Ishikawa (cell line): ENCODE data around the gene AFM.

Experiments used
- CREB1 ChIP-seq: IDR thresholded peaks from 2 replicates; pipeline ENCODE4 v1.6.1; 2012; ENCODE audit warnings: low read depth
- EGR1 ChIP-seq: IDR thresholded peaks from 2 replicates; pipeline ENCODE4 v1.6.1; 2012
- EP300 ChIP-seq: IDR thresholded peaks from 2 replicates; pipeline ENCODE4 v1.6.1; 2012; ENCODE audit warnings: borderline replicate concordance
- RAD21 ChIP-seq: IDR thresholded peaks from 2 replicates; pipeline ENCODE4 v1.6.1; 2012; ENCODE audit warnings: low read depth
- TAF1 ChIP-seq: IDR thresholded peaks from 2 replicates; pipeline ENCODE4 v1.6.1; 2012; ENCODE audit warnings: low read depth, mild to moderate bottlenecking
- TF ChIP-seq, protein P1 (sequence below): IDR thresholded peaks from 2 replicates; pipeline ENCODE4 v1.6.1; 2012
- TF ChIP-seq, protein P2 (sequence below): IDR thresholded peaks from 2 replicates; pipeline ENCODE4 v1.6.1; 2012; ENCODE audit warnings: low read depth, mild to moderate bottlenecking

DNA sequence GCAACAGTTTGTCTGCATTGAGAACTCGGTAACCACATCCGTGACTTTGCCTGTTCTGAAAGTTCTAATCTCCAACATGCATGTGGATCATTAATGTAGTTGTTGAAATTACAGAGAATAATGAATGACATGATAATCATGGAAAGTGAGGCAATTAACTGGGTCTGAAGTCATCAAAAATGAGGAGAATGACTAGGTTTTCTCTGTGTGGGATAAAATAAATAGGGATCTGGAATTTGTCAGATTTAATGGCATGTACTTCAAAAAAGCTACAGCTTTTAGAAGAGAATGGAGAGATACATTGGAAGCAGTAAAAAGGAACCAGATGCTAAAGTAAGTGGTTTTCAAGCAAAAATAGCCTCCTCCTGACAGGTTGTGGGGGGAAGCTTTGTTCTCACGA lies 59.3 kb downstream of the AFM start:
- TF ChIP-seq EGR1 (no peak), RAD21 (no peak), TAF1 (no peak), CREB1 (no peak), EP300 (no peak)
- TF ChIP-seq, protein P1, sequence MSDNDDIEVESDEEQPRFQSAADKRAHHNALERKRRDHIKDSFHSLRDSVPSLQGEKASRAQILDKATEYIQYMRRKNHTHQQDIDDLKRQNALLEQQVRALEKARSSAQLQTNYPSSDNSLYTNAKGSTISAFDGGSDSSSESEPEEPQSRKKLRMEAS: no peak
- TF ChIP-seq, protein P2, sequence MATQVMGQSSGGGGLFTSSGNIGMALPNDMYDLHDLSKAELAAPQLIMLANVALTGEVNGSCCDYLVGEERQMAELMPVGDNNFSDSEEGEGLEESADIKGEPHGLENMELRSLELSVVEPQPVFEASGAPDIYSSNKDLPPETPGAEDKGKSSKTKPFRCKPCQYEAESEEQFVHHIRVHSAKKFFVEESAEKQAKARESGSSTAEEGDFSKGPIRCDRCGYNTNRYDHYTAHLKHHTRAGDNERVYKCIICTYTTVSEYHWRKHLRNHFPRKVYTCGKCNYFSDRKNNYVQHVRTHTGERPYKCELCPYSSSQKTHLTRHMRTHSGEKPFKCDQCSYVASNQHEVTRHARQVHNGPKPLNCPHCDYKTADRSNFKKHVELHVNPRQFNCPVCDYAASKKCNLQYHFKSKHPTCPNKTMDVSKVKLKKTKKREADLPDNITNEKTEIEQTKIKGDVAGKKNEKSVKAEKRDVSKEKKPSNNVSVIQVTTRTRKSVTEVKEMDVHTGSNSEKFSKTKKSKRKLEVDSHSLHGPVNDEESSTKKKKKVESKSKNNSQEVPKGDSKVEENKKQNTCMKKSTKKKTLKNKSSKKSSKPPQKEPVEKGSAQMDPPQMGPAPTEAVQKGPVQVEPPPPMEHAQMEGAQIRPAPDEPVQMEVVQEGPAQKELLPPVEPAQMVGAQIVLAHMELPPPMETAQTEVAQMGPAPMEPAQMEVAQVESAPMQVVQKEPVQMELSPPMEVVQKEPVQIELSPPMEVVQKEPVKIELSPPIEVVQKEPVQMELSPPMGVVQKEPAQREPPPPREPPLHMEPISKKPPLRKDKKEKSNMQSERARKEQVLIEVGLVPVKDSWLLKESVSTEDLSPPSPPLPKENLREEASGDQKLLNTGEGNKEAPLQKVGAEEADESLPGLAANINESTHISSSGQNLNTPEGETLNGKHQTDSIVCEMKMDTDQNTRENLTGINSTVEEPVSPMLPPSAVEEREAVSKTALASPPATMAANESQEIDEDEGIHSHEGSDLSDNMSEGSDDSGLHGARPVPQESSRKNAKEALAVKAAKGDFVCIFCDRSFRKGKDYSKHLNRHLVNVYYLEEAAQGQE: no peak
